HepG2 (cell line): ENCODE data around the gene C9orf78.

Source experiments
- CAMTA2 ChIP-seq: sonication (generic); formaldehyde crosslinking; IDR thresholded peaks from 2 replicates; pipeline ENCODE4 v1.4.0; 2020; ENCODE audit warnings: mild to moderate bottlenecking, missing genetic modification reagents, borderline replicate concordance
- CEBPB ChIP-seq: IDR thresholded peaks from 2 replicates; pipeline ENCODE4 v1.6.1; 2011; ENCODE audit warnings: low read depth, low read length, improper control_type of control experiment, borderline replicate concordance
- EP300 ChIP-seq, 3 experiments: sonication (generic) in 1 of 3; formaldehyde crosslinking in 1 of 3; IDR thresholded peaks; 2 replicates each; pipeline versions ENCODE4 v1.5.1 to v1.6.1; 2011 to 2020; ENCODE audit warnings: low read depth in 2 of 3, low read length in 2 of 3, borderline replicate concordance in 1 of 3, improper control_type of control experiment in 1 of 3, mild to moderate bottlenecking in 1 of 3, missing genetic modification reagents in 1 of 3, moderate library complexity in 1 of 3
- MAZ ChIP-seq, 2 experiments: sonication (generic) in 1 of 2; formaldehyde crosslinking in 1 of 2; IDR thresholded peaks; 2 replicates each; pipeline versions ENCODE4 v1.5.0 to v1.6.1; 2012 to 2020; ENCODE audit warnings: low read depth in 2 of 2, mild to moderate bottlenecking in 2 of 2, borderline replicate concordance in 1 of 2, improper control_type of control experiment in 1 of 2, low read length in 1 of 2, missing genetic modification reagents in 1 of 2, moderate library complexity in 1 of 2
- POLR2A ChIP-seq, 2 experiments: IDR thresholded peaks; 2 replicates each; pipeline ENCODE4 v1.6.1; 2011; ENCODE audit warnings: low read depth in 2 of 2, low read length in 2 of 2, mild to moderate bottlenecking in 1 of 2, moderate library complexity in 1 of 2; ENCODE audit not compliant: insufficient read depth in 1 of 2
- ZBTB7A ChIP-seq: sonication (generic); formaldehyde crosslinking; IDR thresholded peaks from 2 replicates; pipeline ENCODE4 v1.8.0; 2022; ENCODE audit warnings: mild to moderate bottlenecking, missing genetic modification reagents
- TF ChIP-seq, protein P1 (sequence below): sonication (generic); formaldehyde crosslinking; IDR thresholded peaks from 2 replicates; pipeline ENCODE4 v1.5.0; 2020; ENCODE audit warnings: mild to moderate bottlenecking, missing genetic modification reagents, moderate library complexity
- TF ChIP-seq, protein P2 (sequence below): sonication (generic); formaldehyde crosslinking; conservative IDR thresholded peaks from 2 replicates; pipeline ENCODE4 v1.4.0; 2020; ENCODE audit warnings: missing genetic modification reagents

- TF ChIP-seq, protein P1, sequence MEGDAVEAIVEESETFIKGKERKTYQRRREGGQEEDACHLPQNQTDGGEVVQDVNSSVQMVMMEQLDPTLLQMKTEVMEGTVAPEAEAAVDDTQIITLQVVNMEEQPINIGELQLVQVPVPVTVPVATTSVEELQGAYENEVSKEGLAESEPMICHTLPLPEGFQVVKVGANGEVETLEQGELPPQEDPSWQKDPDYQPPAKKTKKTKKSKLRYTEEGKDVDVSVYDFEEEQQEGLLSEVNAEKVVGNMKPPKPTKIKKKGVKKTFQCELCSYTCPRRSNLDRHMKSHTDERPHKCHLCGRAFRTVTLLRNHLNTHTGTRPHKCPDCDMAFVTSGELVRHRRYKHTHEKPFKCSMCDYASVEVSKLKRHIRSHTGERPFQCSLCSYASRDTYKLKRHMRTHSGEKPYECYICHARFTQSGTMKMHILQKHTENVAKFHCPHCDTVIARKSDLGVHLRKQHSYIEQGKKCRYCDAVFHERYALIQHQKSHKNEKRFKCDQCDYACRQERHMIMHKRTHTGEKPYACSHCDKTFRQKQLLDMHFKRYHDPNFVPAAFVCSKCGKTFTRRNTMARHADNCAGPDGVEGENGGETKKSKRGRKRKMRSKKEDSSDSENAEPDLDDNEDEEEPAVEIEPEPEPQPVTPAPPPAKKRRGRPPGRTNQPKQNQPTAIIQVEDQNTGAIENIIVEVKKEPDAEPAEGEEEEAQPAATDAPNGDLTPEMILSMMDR (CRISPR knock-in tag) = no peak
- TF ChIP-seq CEBPB (no peak), CAMTA2 (CRISPR knock-in tag) (no peak), POLR2A (IDR thresholded peaks at IDR 0.05; ENCODE audit: insufficient read depth in 1 of 2, low read depth in 2 of 2, low read length in 2 of 2) (no peak), MAZ (IDR thresholded peaks at IDR 0.05; ENCODE audit: borderline replicate concordance, low read depth, low read length) (no peak), MAZ (CRISPR knock-in tag; IDR thresholded peaks at IDR 0.05; ENCODE audit: low read depth) (no peak), ZBTB7A (CRISPR knock-in tag) (no peak), EP300 (IDR thresholded peaks at IDR 0.05; ENCODE audit: low read depth in 2 of 2, low read length in 2 of 2) (no peak), EP300 (CRISPR knock-in tag; IDR thresholded peaks at IDR 0.05; ENCODE audit: borderline replicate concordance) (no peak)
- TF ChIP-seq, protein P2, sequence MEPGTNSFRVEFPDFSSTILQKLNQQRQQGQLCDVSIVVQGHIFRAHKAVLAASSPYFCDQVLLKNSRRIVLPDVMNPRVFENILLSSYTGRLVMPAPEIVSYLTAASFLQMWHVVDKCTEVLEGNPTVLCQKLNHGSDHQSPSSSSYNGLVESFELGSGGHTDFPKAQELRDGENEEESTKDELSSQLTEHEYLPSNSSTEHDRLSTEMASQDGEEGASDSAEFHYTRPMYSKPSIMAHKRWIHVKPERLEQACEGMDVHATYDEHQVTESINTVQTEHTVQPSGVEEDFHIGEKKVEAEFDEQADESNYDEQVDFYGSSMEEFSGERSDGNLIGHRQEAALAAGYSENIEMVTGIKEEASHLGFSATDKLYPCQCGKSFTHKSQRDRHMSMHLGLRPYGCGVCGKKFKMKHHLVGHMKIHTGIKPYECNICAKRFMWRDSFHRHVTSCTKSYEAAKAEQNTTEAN = no peak
These were observed 45.0 kb upstream of the C9orf78 start for GRCh38 chr9:129879991-129880653.
